Posterior vena cava (tissue), 2 donors: Measurements from ENCODE around the gene EZH1. TPM values are rescaled to one million over a fixed set of nuclear protein-coding genes. Genes with fewer than 3 reads are reported as not detected.

ENCODE experiments used
- DNase-seq: peaks from one replicate; pipeline ENCODE4 v3.0.0-alpha.2; 2020; ENCODE audit warnings: low spot score
- intact Hi-C, 2 donors: fragments of 100-400 bp; cut with DNase I; formaldehyde crosslinking; loops; one replicate each; pipeline versions ENCODE4 v1.14.1 to v1.14.2; 2022 to 2023
- long read RNA-seq, 2 donors: library from polyadenylated mRNA; unstranded; transcript quantifications; one replicate each; pipeline ENCODE4 v2.0.0, GENCODE V29; 2020 to 2021
- total RNA-seq, 2 donors: library from RNA; stranded (reverse); fragmentation: NEBNext Ultra II Directional; extraction: Animal tissue kit (Norgen Biotek cat#: 25700); gene quantifications; one replicate each; pipeline ENCODE4 v1.2.1, GENCODE V29; 2021
- donor health status: DM: yes; HTN: yes; CAD: no.
- donor health status: DM: yes; HTN: yes; CAD: no.

EZH1 gene
- 10 to 100 TPM; 50.2 to 53.5 TPM for total RNA-seq
- long read RNA-seq, donor 1, partial matches to known transcripts: 1 of 5 reads
- long read RNA-seq, donor 1, other reads (novel, unspliced or antisense): 4 of 5 reads
- long read RNA-seq, donor 2, partial matches to known transcripts: 10 of 17 reads
- long read RNA-seq, donor 2, other reads (novel, unspliced or antisense): 7 of 17 reads

GRCh38 chr17:42744806-42745617 is at the start of gene EZH1:
TSS of gene EZH1 (minus strand) at chr17:42745040. CDS start at chr17:42728941, 16,099 bp downstream.
- DNase-seq: peak; percentile 96
- intact Hi-C loops: no loop called here

GRCh38 chr17:42792545-42792944 is 47.7 kb upstream of the EZH1 start:
- intact Hi-C loops: no loop called here
- no peak for DNase-seq

GRCh38 chr17:42791948-42792347 is 47.1 kb upstream of the EZH1 start:
- DNase-seq: no peak
- intact Hi-C loops: no loop called here

GRCh38 chr17:42787266-42787665 is 42.4 kb upstream of the EZH1 start:
- intact Hi-C loops: no loop called here
- no peak for DNase-seq

- intact Hi-C loops: no loop called here
- no peak for DNase-seq
These were observed 40.2 kb upstream of the EZH1 start for GRCh38 chr17:42784811-42785592.

- DNase-seq: no peak
- intact Hi-C loops: no loop called here
These were observed 39.6 kb upstream of the EZH1 start for GRCh38 chr17:42784409-42784808.

GRCh38 chr17:42783791-42784138 is 38.9 kb upstream of the EZH1 start:
- DNase-seq: no peak

GRCh38 chr17:42783062-42783790 is 38.4 kb upstream of the EZH1 start:
- intact Hi-C loops: no loop called here
- no peak for DNase-seq

More at GRCh38 chr17:42783791-42784138, 38.9 kb upstream of the EZH1 start:
- intact Hi-C loops: no loop called here

- intact Hi-C loops: no loop called here
These were observed 37.6 kb upstream of the EZH1 start for GRCh38 chr17:42782166-42783061.

GRCh38 chr17:42781639-42782165 is 36.9 kb upstream of the EZH1 start:
- intact Hi-C loops: no loop called here
- no peak for DNase-seq

More at GRCh38 chr17:42782166-42783061, 37.6 kb upstream of the EZH1 start:
- DNase-seq: no peak

- intact Hi-C loops: no loop called here
- DNase-seq: no peak
These were observed 36.2 kb upstream of the EZH1 start for GRCh38 chr17:42780851-42781638.

GRCh38 chr17:42779936-42780850 is 35.4 kb upstream of the EZH1 start, which contains the start of gene WNK4:
TSS of gene WNK4 (plus strand) at chr17:42780610. CDS start at chr17:42780699, 89 bp downstream.
- DNase-seq: no peak
- intact Hi-C loops: no loop called here

- intact Hi-C loops: no loop called here
- no peak for DNase-seq
These were observed 34.6 kb upstream of the EZH1 start for GRCh38 chr17:42779304-42779935.

GRCh38 chr17:42778570-42778969 is 33.7 kb upstream of the EZH1 start:
- intact Hi-C loops: no loop called here
- no peak for DNase-seq

- DNase-seq: no peak
- intact Hi-C loops: no loop called here
These were observed 30.8 kb upstream of the EZH1 start for GRCh38 chr17:42775534-42776098.
